C4-2B (cell line): ENCODE data around the gene CLDN18.

Source experiments
- ZFX ChIP-seq: fragments of 450-650 bp; IDR thresholded peaks from 2 replicates; pipeline ENCODE4 v1.6.1; 2017
- TF ChIP-seq, protein P1 (sequence below): fragments of 450-650 bp; conservative IDR thresholded peaks from 2 replicates; pipeline ENCODE4 v1.5.1; 2017; ENCODE audit warnings: mild to moderate bottlenecking

- TF ChIP-seq, protein P1, sequence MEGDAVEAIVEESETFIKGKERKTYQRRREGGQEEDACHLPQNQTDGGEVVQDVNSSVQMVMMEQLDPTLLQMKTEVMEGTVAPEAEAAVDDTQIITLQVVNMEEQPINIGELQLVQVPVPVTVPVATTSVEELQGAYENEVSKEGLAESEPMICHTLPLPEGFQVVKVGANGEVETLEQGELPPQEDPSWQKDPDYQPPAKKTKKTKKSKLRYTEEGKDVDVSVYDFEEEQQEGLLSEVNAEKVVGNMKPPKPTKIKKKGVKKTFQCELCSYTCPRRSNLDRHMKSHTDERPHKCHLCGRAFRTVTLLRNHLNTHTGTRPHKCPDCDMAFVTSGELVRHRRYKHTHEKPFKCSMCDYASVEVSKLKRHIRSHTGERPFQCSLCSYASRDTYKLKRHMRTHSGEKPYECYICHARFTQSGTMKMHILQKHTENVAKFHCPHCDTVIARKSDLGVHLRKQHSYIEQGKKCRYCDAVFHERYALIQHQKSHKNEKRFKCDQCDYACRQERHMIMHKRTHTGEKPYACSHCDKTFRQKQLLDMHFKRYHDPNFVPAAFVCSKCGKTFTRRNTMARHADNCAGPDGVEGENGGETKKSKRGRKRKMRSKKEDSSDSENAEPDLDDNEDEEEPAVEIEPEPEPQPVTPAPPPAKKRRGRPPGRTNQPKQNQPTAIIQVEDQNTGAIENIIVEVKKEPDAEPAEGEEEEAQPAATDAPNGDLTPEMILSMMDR: no peak
- no peak for TF ChIP-seq ZFX
Observed at GRCh38 chr3:138065949-138066348, 56.0 kb downstream of the CLDN18 start.
